Nephron (organoid): ENCODE results near the gene RGS18.
"Not testable (repeated sequence)": the region's sequence is repeated elsewhere in the genome, so short reads cannot be mapped to it uniquely, and the experiment has no call there.

ENCODE experiments used
- H3K27ac Mint-ChIP-seq, 3 experiments: 2 replicates each; pipeline ENCODE4 v1.8.0; 2020; ENCODE audit warnings: mixed read lengths in 3 of 3, mild to moderate bottlenecking in 2 of 3, moderate library complexity in 1 of 3
- H3K27me3 Mint-ChIP-seq: 2 replicates; pipeline ENCODE4 v1.8.0; 2021; ENCODE audit warnings: low read depth, mild to moderate bottlenecking, moderate library complexity, mixed read lengths
- H3K36me3 Mint-ChIP-seq: 2 replicates; pipeline ENCODE4 v1.8.0; 2020; ENCODE audit warnings: low read depth, mixed read lengths
- H3K4me1 Mint-ChIP-seq: 2 replicates; pipeline ENCODE4 v1.8.0; 2020; ENCODE audit warnings: mixed read lengths
- H3K4me3 Mint-ChIP-seq, 3 experiments: 2 replicates each; pipeline ENCODE4 v1.8.0; 2020; ENCODE audit warnings: mild to moderate bottlenecking in 3 of 3, mixed read lengths in 3 of 3, moderate library complexity in 2 of 3
- H3K9me3 Mint-ChIP-seq: 2 replicates; pipeline ENCODE4 v1.8.0; 2020; ENCODE audit warnings: mixed read lengths
- CTCF ChIP-seq, 3 experiments: fragments of 200-600 bp; sonication (generic); IDR thresholded peaks; one replicate each; pipeline ENCODE4 v1.5.0; 2021; ENCODE audit warnings: antibody characterized with exemption in 3 of 3; ENCODE audit not compliant: unreplicated experiment in 3 of 3

Gene RGS18

DNA sequence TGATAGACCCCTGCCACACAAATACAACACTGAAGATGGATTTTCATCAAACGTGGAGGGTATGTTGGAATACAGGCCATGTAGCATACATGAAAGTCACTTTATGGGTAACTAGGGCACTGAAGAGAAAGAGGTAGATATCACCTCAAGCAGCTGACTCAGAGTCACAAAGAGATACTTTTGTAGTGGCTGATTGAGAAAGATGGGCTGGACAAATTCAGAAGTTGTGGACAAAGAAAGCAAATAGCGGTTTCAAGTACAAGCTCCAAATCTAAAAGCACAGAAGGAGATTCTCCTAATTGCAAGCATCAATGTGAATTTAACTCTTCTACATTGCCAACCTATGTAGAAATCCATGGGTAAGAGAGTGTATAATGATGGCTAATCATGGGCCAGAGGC, 35.0 kb upstream of the RGS18 start:
- Mint-ChIP-seq H3K4me1 (no peaks in the 10 kb centered on the region), H3K36me3 (no peaks in the 10 kb centered on the region), H3K9me3 (peaks cover 2% of the 10 kb centered on the region), H3K4me3 (no peak overlapping the region), H3K27ac (no peak overlapping the region), H3K27me3 (no peaks in the 10 kb centered on the region)
- no peak for TF ChIP-seq CTCF (IDR thresholded peaks at IDR 0.05; ENCODE audit: unreplicated experiment in 3 of 3)

DNA sequence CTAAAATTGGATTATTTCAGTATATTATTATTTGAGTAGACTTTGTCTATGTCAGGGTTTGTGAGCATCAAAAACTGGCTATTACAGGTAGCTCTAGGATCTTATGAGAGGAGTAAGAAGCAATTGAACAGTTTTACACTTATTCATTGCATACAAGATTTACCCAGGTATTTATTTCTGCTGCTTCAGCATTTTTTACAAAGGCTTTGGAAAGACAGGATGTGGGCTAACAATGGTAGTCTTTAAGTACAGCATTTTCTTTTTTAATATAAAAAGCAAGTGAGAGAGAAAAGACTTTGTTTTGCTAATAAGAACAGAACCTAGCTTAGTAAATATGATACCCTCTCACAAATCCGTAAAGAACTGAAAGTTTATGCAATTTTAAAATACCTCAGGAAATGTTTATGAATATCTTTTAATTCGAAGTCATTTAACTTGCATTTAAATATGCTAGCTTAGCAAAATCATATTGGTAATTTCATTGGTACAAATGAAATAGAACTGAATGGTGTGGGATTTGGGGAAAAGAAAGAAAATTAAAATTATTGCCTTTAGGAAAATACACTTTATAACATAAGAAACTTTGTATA, 32.1 kb upstream of the RGS18 start:
- Mint-ChIP-seq H3K4me3 (no peak overlapping the region), H3K27me3 (no peaks in the 10 kb centered on the region), H3K27ac (no peak overlapping the region), H3K36me3 (no peaks in the 10 kb centered on the region), H3K4me1 (no peaks in the 10 kb centered on the region), H3K9me3 (peaks cover 2% of the 10 kb centered on the region)
- no peak for TF ChIP-seq CTCF (IDR thresholded peaks at IDR 0.05; ENCODE audit: unreplicated experiment in 3 of 3)

DNA sequence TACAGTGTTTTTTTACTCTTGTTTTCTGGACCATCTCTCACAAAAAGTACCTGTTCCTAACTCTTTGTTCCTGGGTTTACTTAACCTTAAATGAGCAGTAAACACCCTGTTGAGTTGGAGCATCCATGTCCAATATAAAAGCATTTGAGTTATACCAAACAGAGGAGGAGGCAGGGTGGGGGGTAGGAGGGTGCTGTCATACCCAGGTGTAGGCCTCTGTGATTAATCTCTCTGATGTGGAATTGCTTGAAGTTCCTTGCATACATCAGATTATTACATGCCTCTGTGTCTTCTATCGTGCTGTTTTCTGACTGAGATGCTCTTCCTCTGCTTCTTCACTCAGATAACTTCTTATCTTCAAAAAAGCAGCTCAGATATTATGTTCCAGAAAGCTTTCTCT, 28.1 kb upstream of the RGS18 start:
- TF ChIP-seq CTCF (IDR thresholded peaks at IDR 0.05; ENCODE audit: unreplicated experiment in 3 of 3), result no peak
- Mint-ChIP-seq H3K27ac (no peak overlapping the region), H3K36me3 (no peaks in the 10 kb centered on the region), H3K4me3 (no peak overlapping the region), H3K9me3 (peaks cover 3% of the 10 kb centered on the region), H3K4me1 (no peaks in the 10 kb centered on the region), H3K27me3 (no peaks in the 10 kb centered on the region)

GRCh38 chr1:192130865-192131264, 27.4 kb upstream of the RGS18 start:
- not testable (repeated sequence) for H3K27ac Mint-ChIP-seq, H3K27me3 Mint-ChIP-seq, H3K4me3 Mint-ChIP-seq, H3K4me1 Mint-ChIP-seq, H3K9me3 Mint-ChIP-seq, H3K36me3 Mint-ChIP-seq

DNA sequence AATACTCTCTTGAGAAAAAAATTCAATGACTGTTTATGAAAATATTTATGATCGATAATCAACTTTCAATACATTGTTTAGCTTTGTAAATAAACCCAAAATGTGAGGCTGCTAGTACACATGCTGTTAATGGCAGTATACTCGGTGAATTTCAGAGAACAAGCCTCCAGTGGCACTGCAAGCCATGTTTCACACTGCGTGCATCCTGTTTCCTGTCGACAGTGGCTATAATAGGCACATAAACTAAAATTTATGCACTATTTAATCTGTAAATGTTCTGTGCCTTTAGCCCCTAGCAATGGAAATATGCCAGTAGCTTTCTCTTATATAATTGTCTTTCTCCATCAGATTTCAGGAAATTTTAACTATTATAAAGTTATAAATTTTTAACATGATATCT, 26.3 kb upstream of the RGS18 start:
- H3K9me3 Mint-ChIP-seq, result peaks cover 3% of the 10 kb centered on the region
- H3K4me1 Mint-ChIP-seq, result no peaks in the 10 kb centered on the region
- TF ChIP-seq CTCF (IDR thresholded peaks at IDR 0.05; ENCODE audit: unreplicated experiment in 3 of 3), result no peak
- H3K36me3 Mint-ChIP-seq, result no peaks in the 10 kb centered on the region
- H3K4me3 Mint-ChIP-seq, result no peak overlapping the region
- H3K27me3 Mint-ChIP-seq, result no peaks in the 10 kb centered on the region
- H3K27ac Mint-ChIP-seq, result no peak overlapping the region

DNA sequence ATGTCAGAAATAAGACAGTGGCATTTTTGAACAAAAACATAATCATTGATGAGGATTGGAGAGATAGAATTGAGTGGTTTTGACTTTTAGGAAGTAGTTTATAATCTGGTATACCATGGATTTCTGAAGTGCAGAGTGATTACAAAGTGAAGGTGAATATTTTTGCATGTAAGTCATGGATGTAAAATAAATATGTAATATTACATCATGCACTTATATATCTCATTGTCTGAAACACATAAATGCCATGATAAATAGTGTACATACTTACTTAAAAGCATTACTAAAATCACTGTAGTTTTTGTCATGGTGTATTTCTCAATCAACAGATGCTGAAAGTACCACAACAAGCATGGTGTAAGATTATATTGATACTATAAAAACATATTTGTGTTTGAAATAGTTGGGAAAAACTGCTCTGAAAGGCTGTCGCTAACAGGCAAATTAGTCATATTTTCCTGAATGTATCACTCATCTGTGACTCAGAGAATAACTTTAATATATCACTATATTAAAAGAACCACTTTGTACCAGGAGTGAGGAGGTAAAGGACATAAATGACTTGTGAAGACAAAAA, 24.8 kb upstream of the RGS18 start:
- no peak for TF ChIP-seq CTCF (IDR thresholded peaks at IDR 0.05; ENCODE audit: unreplicated experiment in 3 of 3)
- H3K27me3 Mint-ChIP-seq, result no peaks in the 10 kb centered on the region
- H3K4me1 Mint-ChIP-seq, result no peaks in the 10 kb centered on the region
- peaks cover 3% of the 10 kb centered on the region for H3K9me3 Mint-ChIP-seq
- no peak overlapping the region for H3K4me3 Mint-ChIP-seq
- H3K27ac Mint-ChIP-seq, result no peak overlapping the region
- no peaks in the 10 kb centered on the region for H3K36me3 Mint-ChIP-seq
